IMR-90 (cell line): ENCODE data around the gene MAP1LC3B.

Experiments
- BHLHE40 ChIP-seq: fragments of 150-350 bp; IDR thresholded peaks from 2 replicates; pipeline ENCODE4 v1.6.1; 2016; ENCODE audit warnings: mild to moderate bottlenecking, low read depth, low read length
- MAZ ChIP-seq: IDR thresholded peaks from 2 replicates; pipeline ENCODE4 v1.6.1; 2012; ENCODE audit warnings: low read depth, mild to moderate bottlenecking, low read length, improper control_type of control experiment, moderate library complexity, borderline replicate concordance
- MXI1 ChIP-seq: IDR thresholded peaks from 2 replicates; pipeline ENCODE4 v1.6.1; 2012; ENCODE audit warnings: low read depth, mild to moderate bottlenecking, low read length, moderate library complexity, borderline replicate concordance
- POLR2A ChIP-seq: IDR thresholded peaks from 2 replicates; pipeline ENCODE4 v1.6.1; 2012; ENCODE audit warnings: mild to moderate bottlenecking, low read depth, low read length
- RAD21 ChIP-seq: IDR thresholded peaks from 2 replicates; pipeline ENCODE4 v1.6.1; 2012; ENCODE audit warnings: low read length, improper control_type of control experiment
- RCOR1 ChIP-seq: IDR thresholded peaks from 2 replicates; pipeline ENCODE4 v1.6.1; 2012; ENCODE audit warnings: mild to moderate bottlenecking, low read length, improper control_type of control experiment; ENCODE audit not compliant: insufficient replicate concordance
- TF ChIP-seq, protein P1 (sequence below): conservative IDR thresholded peaks from 2 replicates; pipeline ENCODE4 v1.5.1; 2012; ENCODE audit warnings: mild to moderate bottlenecking, low read depth, low read length, improper control_type of control experiment
- TF ChIP-seq, protein P2 (sequence below): fragments of 150-350 bp; IDR thresholded peaks from 2 replicates; pipeline ENCODE4 v1.6.1; 2017; ENCODE audit warnings: mild to moderate bottlenecking, antibody characterized with exemption, low read length, low read depth

DNA sequence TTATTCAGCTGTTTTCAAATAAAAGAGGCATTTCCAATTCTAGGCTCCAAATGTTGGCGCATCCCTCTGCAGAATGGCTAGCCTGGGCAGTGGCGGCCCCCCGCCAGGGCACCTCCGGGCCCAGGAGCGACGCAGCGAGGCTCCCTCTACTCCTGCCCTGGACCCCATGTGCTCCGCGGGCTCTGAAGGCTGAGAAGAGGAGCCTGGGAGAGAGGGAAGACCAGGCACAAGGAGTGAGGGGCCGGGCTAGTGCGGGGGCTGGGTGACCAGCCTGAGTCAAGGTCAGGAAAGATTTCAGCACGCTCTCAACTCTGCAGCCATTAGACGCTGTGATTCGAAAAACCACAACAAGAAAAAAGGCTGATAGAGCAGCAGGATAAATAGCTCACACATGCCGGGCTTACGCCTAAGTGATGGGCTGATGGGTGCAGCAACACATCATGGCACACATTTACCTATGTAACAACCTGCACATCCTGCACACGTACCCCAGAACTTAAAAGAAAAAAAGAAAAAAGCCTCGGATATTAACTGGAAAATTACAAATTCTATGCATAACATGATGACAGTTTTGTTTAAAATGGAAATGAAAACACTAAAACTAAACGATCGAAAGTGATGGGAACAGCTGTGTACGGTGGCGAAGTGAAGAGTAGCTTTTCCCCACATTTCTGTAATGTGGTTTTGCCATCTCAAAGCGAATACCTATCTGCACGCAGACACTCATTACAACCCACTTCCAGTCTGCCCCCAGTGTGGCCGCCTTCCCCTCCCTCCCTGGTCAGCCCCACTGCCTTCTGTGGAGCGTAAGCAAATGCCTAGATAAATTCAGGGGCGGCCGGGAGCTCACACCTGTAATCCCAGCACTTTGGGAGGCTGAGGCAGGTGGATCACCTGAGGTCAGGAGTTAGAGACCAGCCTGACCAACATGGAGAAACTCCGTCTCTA is 44.4 kb downstream of the MAP1LC3B start:
- TF ChIP-seq, protein P1, sequence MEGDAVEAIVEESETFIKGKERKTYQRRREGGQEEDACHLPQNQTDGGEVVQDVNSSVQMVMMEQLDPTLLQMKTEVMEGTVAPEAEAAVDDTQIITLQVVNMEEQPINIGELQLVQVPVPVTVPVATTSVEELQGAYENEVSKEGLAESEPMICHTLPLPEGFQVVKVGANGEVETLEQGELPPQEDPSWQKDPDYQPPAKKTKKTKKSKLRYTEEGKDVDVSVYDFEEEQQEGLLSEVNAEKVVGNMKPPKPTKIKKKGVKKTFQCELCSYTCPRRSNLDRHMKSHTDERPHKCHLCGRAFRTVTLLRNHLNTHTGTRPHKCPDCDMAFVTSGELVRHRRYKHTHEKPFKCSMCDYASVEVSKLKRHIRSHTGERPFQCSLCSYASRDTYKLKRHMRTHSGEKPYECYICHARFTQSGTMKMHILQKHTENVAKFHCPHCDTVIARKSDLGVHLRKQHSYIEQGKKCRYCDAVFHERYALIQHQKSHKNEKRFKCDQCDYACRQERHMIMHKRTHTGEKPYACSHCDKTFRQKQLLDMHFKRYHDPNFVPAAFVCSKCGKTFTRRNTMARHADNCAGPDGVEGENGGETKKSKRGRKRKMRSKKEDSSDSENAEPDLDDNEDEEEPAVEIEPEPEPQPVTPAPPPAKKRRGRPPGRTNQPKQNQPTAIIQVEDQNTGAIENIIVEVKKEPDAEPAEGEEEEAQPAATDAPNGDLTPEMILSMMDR, result no peak
- TF ChIP-seq, protein P2, sequence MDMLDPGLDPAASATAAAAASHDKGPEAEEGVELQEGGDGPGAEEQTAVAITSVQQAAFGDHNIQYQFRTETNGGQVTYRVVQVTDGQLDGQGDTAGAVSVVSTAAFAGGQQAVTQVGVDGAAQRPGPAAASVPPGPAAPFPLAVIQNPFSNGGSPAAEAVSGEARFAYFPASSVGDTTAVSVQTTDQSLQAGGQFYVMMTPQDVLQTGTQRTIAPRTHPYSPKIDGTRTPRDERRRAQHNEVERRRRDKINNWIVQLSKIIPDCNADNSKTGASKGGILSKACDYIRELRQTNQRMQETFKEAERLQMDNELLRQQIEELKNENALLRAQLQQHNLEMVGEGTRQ, result no peak
- TF ChIP-seq POLR2A (no peak), MXI1 (no peak), MAZ (0 out of 2 replicates have a peak, but pooled peaks have one; percentile 29), RAD21 (0 out of 2 replicates have a peak, but pooled peaks have one; percentile 4), RCOR1 (no peak), BHLHE40 (peak; percentile 41; the same call in 1 of the 2 replicates)
